Heart right ventricle (tissue), 16 donors: Measurements from ENCODE around the gene TMOD1. TPM values are rescaled to one million over a fixed set of nuclear protein-coding genes. Genes with fewer than 3 reads are reported as not detected.

Experiments
- ATAC-seq, 8 donors: fragments of 200-7000 bp; cut with Tn5 transposase; one replicate each; pipeline ENCODE4 v1.9.1; 2020; ENCODE audit warnings: mild to moderate bottlenecking in 8 of 8, moderate library complexity in 8 of 8, moderate number of reproducible peaks in 1 of 8
- DNase-seq, 2 donors: peaks; one replicate each; pipeline ENCODE4 v3.0.0-alpha.2; 2020
- H3K27ac ChIP-seq, 10 donors: fragments of 200-600 bp; sonication (generic) in 2 of 10; one replicate each; pipeline versions ENCODE4 v1.5.0 to v1.8.0; 2020 to 2022; ENCODE audit warnings: mild to moderate bottlenecking in 3 of 10
- H3K27me3 ChIP-seq, 7 donors: fragments of 200-600 bp; one replicate each; pipeline ENCODE4 v1.8.0; 2021 to 2022; ENCODE audit warnings: mild to moderate bottlenecking in 2 of 7
- H3K36me3 ChIP-seq, 9 donors: fragments of 200-600 bp; sonication (generic) in 1 of 9; one replicate each; pipeline versions ENCODE4 v1.5.0 to v1.8.0; 2020 to 2022; ENCODE audit warnings: mild to moderate bottlenecking in 2 of 9
- H3K4me1 ChIP-seq, 9 donors: fragments of 200-600 bp; sonication (generic) in 1 of 9; one replicate each; pipeline versions ENCODE4 v1.5.0 to v1.8.0; 2020 to 2022; ENCODE audit warnings: mild to moderate bottlenecking in 4 of 9
- H3K4me3 ChIP-seq, 10 donors: fragments of 200-600 bp; sonication (generic) in 2 of 10; one replicate each; pipeline versions ENCODE4 v1.5.0 to v1.8.0; 2020 to 2022; ENCODE audit warnings: mild to moderate bottlenecking in 7 of 10, moderate library complexity in 2 of 10
- H3K9me3 ChIP-seq, 11 donors: fragments of 200-600 bp in 10 of 11; sonication (generic) in 2 of 11; one replicate each; pipeline versions ENCODE4 v1.5.0 to v1.8.0; 2013 to 2022; ENCODE audit warnings: mild to moderate bottlenecking in 2 of 11, control low read depth in 1 of 11, moderate library complexity in 1 of 11
- CTCF ChIP-seq, 9 donors: fragments of 200-600 bp; sonication (generic) in 2 of 9; IDR thresholded peaks; one replicate each; pipeline versions ENCODE4 v1.5.0 to v1.8.0; 2021 to 2022; ENCODE audit warnings: antibody characterized with exemption in 9 of 9, mild to moderate bottlenecking in 5 of 9, moderate library complexity in 1 of 9
- WGBS, 2 donors: extraction: QIAGEN DNeasy Blood & Tissue Kit; methylation state at CpG; one replicate each; pipeline ENCODE4 v1.1.7; 2013; ENCODE audit warnings: inconsistent platforms in 1 of 2; 5-methylcytosine and 5-hydroxymethylcytosine counted together
- intact Hi-C, 10 donors: fragments of 100-400 bp; cut with DNase I; formaldehyde crosslinking; loops; one replicate each; pipeline versions ENCODE4 v1.11.1 to v1.14.2; 2022
- polyA plus RNA-seq, 2 donors: library from polyadenylated mRNA; stranded (reverse); fragments of 200-250 nt; gene quantifications; one replicate each; pipeline ENCODE4 v1.2.3, GENCODE V29; 2013
- total RNA-seq, 10 donors: library from RNA; stranded (reverse); fragmentation: NEBNext Ultra II Directional in 3 of 10; extraction: Animal tissue kit (Norgen Biotek cat#: 25700) in 3 of 10; gene quantifications; one replicate each; pipeline versions ENCODE4 v1.2.1 to v1.2.4, GENCODE V29; 2021 to 2023
- donor health status: Arrhythmogenic right ventricular cardiomyopathy.
- donor health status: ischemic (EF 13 %, LVEDD 7.1; RV severe dilation, severe dysfunction).
- donor health status: healthy with polysubstance abuse.
- donor health status: DM: no; HTN: yes; CAD: no.
- donor health status: DM: no; HTN: no; CAD: no.
- donor health status: ischemic (EF 25% LVEDD 6.9; RV normal size, moderate dysfunction).
- donor health status: ischemic (EF 25% LVEDD 5.7; RV mildly dilated, moderate dysfunction).
- donor health status: healthy.
- donor health status: DM: yes; HTN: yes; CAD: no.
- donor health status: Ischemic cardiomyopathy.
- donor health status: ischemic (EF 35%, LVEDD 5.7; RV mildly dilated, moderate dysfunction).
- donor health status: nonischemic (EF 11% LVEDD 7.7; RV severe dilation, severe dysfunction).
- donor health status: DM: yes; HTN: yes; CAD: no.
- donor health status: PGD.
- donor health status: ischemic (EF 29% LVEDD 5.4; RV normal size, mild dysfunction).
- donor health status: nonischemic (EF 23%, LVEDD 6.1; RV moderate dilation, normal function).

TMOD1 gene
- total and polyA plus RNA-seq, 12 donors, result 83.7 to 203 (median 176) TPM

GRCh38 chr9:97601228-97601898 lies 99.9 kb downstream of the TMOD1 start:
- 78 to 82% methylated on average over 7 of the region's 7 CpGs for WGBS, 2 donors
- Histone ChIP-seq H3K27me3 (no peaks in the 10 kb centered on the region), H3K36me3 (peaks cover 0 to 75% (median 56%) of the 10 kb centered on the region in 9 donors), H3K9me3 (no peaks in the 10 kb centered on the region), H3K27ac (peak overlapping the region in 6 of 10 donors; percentile 6 to 68 (median 42)), H3K4me1 (peaks cover 3 to 62% (median 20%) of the 10 kb centered on the region in 9 donors), H3K4me3 (no peak overlapping the region)
- ATAC-seq (peak in 4 of 8 donors; percentile 27 to 51 (median 38)), DNase-seq (no peak)
- intact Hi-C loops, result loop anchor here in 1 of 10 donors (5.0 kb wide), 1 partner anchor 114 kb away; no protein-coding TSS in a partner anchor
- TF ChIP-seq CTCF (IDR thresholded peaks at IDR 0.05), result no peak

- peaks cover 3 to 54% (median 20%) of the 10 kb centered on the region in 9 donors for H3K4me1 ChIP-seq
- peak in 6 of 8 donors; percentile 37 to 56 (median 44) for ATAC-seq
- peak overlapping the region in 7 of 10 donors; percentile 2 to 67 (median 40) for H3K27ac ChIP-seq
Measured at GRCh38 chr9:97602430-97602829, 101.0 kb downstream of the TMOD1 start.

GRCh38 chr9:97604901-97605645 lies 103.6 kb downstream of the TMOD1 start:
- Histone ChIP-seq H3K9me3 (no peaks in the 10 kb centered on the region), H3K27me3 (no peaks in the 10 kb centered on the region), H3K27ac (no peak overlapping the region), H3K4me1 (peaks cover 0 to 28% (median 10%) of the 10 kb centered on the region in 9 donors), H3K4me3 (no peak overlapping the region), H3K36me3 (peaks cover 0 to 98% (median 63%) of the 10 kb centered on the region in 9 donors)
- no peak for ATAC-seq
- DNase-seq, result no peak
- intact Hi-C loops, result loop anchor here in 1 of 10 donors (5.0 kb wide), 1 partner anchor 118 kb away; no protein-coding TSS in a partner anchor
- no peak for TF ChIP-seq CTCF (IDR thresholded peaks at IDR 0.05)
- 81 to 87% methylated on average over 17 of the region's 17 CpGs for WGBS, 2 donors

More at GRCh38 chr9:97602430-97602829, 101.0 kb downstream of the TMOD1 start:
- no peak for DNase-seq
- H3K9me3 ChIP-seq, result no peaks in the 10 kb centered on the region
- no peaks in the 10 kb centered on the region for H3K27me3 ChIP-seq
- TF ChIP-seq CTCF (IDR thresholded peaks at IDR 0.05), result no peak
- H3K4me3 ChIP-seq, result no peak overlapping the region
- 39 to 55% methylated on average over 10 of the region's 10 CpGs for WGBS, 2 donors
- peaks cover 0 to 86% (median 60%) of the 10 kb centered on the region in 9 donors for H3K36me3 ChIP-seq
- intact Hi-C loops, result loop anchor here in 1 of 10 donors (5.0 kb wide), 1 partner anchor 115 kb away; no protein-coding TSS in a partner anchor

GRCh38 chr9:97615439-97616072 lies 114.1 kb downstream of the TMOD1 start:
- Histone ChIP-seq H3K27me3 (no peaks in the 10 kb centered on the region), H3K27ac (peak overlapping the region in 1 of 10 donors; percentile 15), H3K9me3 (no peaks in the 10 kb centered on the region), H3K4me3 (no peak overlapping the region), H3K36me3 (peaks cover 0 to 94% (median 23%) of the 10 kb centered on the region in 9 donors), H3K4me1 (peaks cover 0 to 13% (median 7%) of the 10 kb centered on the region in 9 donors)
- TF ChIP-seq CTCF (IDR thresholded peaks at IDR 0.05), result peak; percentile 64 to 89 (median 85)
- intact Hi-C loops, result loop anchor here in 9 of 10 donors (1.0 to 10.0 kb wide), 9 partner anchors 145 to 761 kb away; partner anchors contain the start of genes TDRD7 (in 8 of the 9) and ZNF782 (in 1 of the 9)
- ATAC-seq (peak; percentile 44 to 76 (median 66)), DNase-seq (peak in 1 of 2 donors; percentile 66)
